Choroid plexus epithelial cell (primary cell): Measurements from ENCODE around the gene TM9SF2.
A peak's percentile ranks its signal among the peaks of the same experiment; 100 is the strongest.

Experiments
- DNase-seq: peaks from one replicate; pipeline ENCODE4 v3.0.0-alpha.2; 2010; ENCODE audit warnings: low read depth
- H3K4me3 ChIP-seq: 2 replicates; pipeline ENCODE4 v1.5.1; 2011; ENCODE audit warnings: low read depth, mild to moderate bottlenecking, control low read depth, low read length, moderate library complexity
- TF ChIP-seq, protein P1 (sequence below): conservative IDR thresholded peaks from 2 replicates; pipeline ENCODE4 v1.5.1; 2011; ENCODE audit warnings: low read depth, mild to moderate bottlenecking, control low read depth, inconsistent platforms, low read length, moderate library complexity

Gene TM9SF2

DNA sequence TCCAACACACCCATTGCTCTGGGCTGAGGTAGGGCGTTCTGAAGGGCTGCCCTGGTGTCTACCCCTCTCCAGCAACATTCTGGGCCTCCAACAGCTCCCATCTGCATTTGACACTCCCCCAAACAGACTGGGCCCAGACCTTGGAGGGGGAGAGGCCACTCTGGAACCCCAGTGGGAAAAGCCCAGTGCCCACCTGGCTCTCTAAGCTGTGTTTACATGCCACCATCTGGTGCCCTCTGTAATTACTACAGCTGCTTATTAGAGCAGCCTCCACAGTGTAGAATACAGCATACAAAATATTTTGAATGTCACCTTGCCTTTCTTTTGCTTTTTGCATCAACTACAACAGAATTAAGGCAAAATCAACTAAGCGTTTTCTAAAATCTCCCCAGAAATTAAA lies 35.8 kb upstream of the TM9SF2 start:
- DNase-seq: no peak
- no peak overlapping the region for H3K4me3 ChIP-seq
- TF ChIP-seq, protein P1, sequence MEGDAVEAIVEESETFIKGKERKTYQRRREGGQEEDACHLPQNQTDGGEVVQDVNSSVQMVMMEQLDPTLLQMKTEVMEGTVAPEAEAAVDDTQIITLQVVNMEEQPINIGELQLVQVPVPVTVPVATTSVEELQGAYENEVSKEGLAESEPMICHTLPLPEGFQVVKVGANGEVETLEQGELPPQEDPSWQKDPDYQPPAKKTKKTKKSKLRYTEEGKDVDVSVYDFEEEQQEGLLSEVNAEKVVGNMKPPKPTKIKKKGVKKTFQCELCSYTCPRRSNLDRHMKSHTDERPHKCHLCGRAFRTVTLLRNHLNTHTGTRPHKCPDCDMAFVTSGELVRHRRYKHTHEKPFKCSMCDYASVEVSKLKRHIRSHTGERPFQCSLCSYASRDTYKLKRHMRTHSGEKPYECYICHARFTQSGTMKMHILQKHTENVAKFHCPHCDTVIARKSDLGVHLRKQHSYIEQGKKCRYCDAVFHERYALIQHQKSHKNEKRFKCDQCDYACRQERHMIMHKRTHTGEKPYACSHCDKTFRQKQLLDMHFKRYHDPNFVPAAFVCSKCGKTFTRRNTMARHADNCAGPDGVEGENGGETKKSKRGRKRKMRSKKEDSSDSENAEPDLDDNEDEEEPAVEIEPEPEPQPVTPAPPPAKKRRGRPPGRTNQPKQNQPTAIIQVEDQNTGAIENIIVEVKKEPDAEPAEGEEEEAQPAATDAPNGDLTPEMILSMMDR: no peak

DNA sequence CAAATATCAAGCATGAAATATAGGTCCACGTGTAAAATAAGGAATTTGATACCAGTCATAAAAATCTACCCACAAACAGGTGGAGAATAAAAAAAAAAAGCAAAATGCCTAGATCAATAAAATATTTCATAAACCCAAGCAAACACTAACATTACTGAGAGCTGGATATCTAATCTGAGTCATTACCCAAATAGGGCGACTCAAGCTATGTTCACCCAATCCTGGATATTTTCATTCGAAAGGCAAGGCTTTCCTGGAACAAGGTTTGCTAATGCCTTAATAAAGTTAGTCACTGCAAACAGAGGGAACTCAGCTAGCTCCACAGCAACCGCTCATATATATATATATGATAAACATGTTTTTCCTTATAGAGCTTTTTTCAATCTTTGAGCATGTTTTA lies 33.5 kb upstream of the TM9SF2 start:
- TF ChIP-seq, protein P1: no peak
- DNase-seq: peak; percentile 66
- H3K4me3 ChIP-seq: no peak overlapping the region

DNA sequence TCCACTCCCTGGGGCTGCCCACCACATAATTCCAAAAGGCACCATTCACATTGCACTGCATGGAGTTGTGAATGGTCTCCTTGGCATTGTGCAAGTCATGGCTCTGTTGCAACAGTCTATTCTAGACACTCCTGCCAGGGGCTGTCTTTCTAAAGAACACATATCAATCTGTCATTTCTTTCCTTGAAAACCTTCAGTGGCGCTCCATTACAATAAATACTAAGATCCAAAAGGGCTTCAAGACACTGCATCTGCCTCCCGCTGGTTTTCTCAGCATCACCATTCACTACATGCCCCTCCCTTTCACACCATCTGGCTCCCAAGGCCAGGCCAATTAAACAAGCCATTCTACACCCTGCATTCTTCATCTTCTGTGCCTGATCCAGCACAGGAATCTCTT lies 32.2 kb upstream of the TM9SF2 start:
- no peak for DNase-seq
- TF ChIP-seq, protein P1: no peak
- H3K4me3 ChIP-seq: no peak overlapping the region

DNA sequence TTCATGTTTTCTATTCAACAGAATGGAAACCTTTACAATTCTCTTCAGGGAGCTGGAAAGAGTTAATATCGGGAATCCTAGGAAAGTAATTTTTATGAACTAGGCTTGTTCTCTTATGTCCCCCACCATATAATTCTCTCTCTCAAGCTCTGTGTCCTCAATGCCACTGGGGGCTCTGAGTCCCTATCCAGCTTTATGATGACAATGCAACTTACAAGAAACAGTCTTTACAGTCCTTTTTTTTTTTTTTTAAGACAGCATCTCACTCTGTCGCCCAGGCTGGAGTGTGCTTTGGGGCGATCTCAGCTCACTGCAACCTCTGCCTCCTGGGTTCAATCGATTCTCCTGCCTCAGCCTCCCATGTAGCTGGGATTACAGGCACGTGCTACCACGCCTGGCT lies 31.2 kb upstream of the TM9SF2 start:
- TF ChIP-seq, protein P1: no peak
- no peak overlapping the region for H3K4me3 ChIP-seq
- DNase-seq: no peak

DNA sequence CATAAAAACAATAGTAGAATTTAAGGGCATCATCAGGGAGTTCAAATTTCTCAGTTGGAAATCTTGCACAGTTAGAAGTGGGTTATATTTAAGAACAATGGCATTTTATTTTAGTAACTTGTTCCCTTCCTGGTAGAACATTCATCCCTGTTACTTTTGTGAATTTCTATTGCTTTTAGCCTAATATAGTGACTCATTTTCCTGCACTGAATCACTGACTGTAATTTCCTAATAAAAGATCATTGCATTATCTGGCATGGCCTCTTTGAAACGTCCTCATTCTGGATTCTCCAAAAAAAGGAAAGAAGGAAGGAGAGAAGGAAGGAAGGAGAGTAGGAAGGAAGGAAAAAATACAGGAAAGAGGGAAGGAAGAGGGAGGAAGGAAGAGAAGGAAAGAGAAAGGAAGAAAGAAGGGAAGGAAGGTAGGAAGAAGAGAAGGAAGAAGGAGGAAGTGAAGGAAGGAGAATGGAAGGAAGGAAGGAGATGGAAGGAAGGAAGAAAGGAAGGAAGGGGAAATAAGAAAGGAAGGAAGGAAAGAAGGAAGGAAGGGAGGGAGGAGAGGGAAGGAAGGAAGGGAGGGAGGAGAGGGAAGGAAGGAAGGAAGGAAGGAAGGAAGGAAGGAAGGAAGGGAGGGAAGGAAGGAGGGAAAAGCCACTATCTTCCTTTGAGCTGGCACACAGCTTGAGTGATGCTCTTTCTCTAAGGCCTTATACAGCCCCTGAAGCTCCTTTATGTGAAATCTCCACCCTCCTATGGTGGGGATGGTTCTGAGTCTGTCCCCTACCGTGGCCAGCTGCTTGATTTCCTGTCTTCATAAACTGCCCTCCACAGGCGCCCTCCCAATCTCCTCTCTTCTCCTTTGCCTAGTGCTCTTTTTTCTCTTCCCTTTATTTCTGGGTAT lies 29.8 kb upstream of the TM9SF2 start:
- DNase-seq: no peak
- TF ChIP-seq, protein P1: no peak
- H3K4me3 ChIP-seq: no peak overlapping the region

DNA sequence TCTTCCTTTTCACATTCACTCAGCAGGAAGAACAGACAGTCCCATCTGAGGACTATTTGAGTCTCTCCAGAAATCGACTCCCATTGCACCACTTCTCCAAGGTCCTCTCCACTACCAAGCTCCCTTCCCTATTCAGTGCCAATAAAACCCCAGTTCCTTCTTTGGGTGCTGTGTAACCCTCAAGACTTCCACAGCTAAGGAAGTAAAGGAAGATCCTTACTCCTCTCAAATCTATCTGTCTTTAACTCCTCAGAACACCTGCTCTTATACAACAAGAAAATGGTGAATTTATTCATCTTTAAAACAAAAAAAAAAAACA lies 29.2 kb upstream of the TM9SF2 start:
- H3K4me3 ChIP-seq: no peak overlapping the region
- DNase-seq: no peak
- TF ChIP-seq, protein P1: no peak

DNA sequence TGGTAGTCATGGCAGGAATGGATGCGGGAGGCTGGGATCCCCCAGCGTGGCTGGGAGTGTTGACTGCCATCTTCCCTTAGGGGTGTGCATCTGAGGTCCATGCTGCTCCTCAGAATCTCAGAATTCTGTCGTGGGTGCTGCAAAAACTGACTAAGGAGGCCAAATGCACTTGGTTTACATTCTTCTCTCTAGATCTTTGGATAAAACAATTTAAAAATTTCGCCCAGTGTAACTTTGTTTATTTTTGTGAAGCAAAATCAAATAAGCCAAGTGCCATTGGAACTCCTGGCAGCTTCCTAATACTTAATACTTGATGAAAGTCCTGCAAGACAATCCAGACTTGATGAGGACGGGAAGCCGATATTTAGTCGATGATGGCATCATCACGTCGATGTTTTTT lies 27.8 kb upstream of the TM9SF2 start:
- no peak for DNase-seq
- TF ChIP-seq, protein P1: no peak
- H3K4me3 ChIP-seq: no peak overlapping the region
